Calu3 (cell line): ENCODE data around the gene INPP5F. TPM values are rescaled to one million over a fixed set of nuclear protein-coding genes. Genes with fewer than 3 reads are reported as not detected.

ENCODE experiments used
- BruUV-seq: library from RNA; stranded (reverse); fragments of 400-500 nt; replicated peaks from 2 replicates; lab custom pipeline; 2021; lab: Mats Ljungman, UMichigan
- CTCF ChIA-PET: fragments of 300-600 bp; sonication (Branson Sonifier 250); formaldehyde crosslinking; loops from one replicate; lab custom pipeline; 2022; ENCODE audit warnings: antibody characterized with exemption; lab: Charles Lee
- DNase-seq: peaks from one replicate; pipeline ENCODE4 v3.0.0; 2022
- H3K27ac Mint-ChIP-seq: one replicate; pipeline ENCODE4 v1.8.0; 2022; ENCODE audit warnings: mixed read lengths; ENCODE audit not compliant: unreplicated experiment
- H3K27me3 Mint-ChIP-seq: one replicate; pipeline ENCODE4 v1.8.0; 2022; ENCODE audit warnings: mixed read lengths; ENCODE audit not compliant: unreplicated experiment
- H3K36me3 Mint-ChIP-seq: one replicate; pipeline ENCODE4 v1.8.0; 2022; ENCODE audit warnings: mild to moderate bottlenecking, moderate library complexity, mixed read lengths; ENCODE audit not compliant: insufficient read depth, unreplicated experiment
- H3K4me1 Mint-ChIP-seq: one replicate; pipeline ENCODE4 v1.8.0; 2022; ENCODE audit warnings: mild to moderate bottlenecking, low read depth, mixed read lengths; ENCODE audit not compliant: unreplicated experiment
- H3K4me3 Mint-ChIP-seq: one replicate; pipeline ENCODE4 v1.8.0; 2022; ENCODE audit warnings: mild to moderate bottlenecking, low read depth, moderate library complexity, mixed read lengths; ENCODE audit not compliant: unreplicated experiment
- H3K9me3 Mint-ChIP-seq: one replicate; pipeline ENCODE4 v1.8.0; 2022; ENCODE audit warnings: low read depth, mixed read lengths; ENCODE audit not compliant: unreplicated experiment
- CTCF ChIP-seq: fragments of 200-600 bp; IDR thresholded peaks from one replicate; pipeline ENCODE4 v1.8.0; 2022; ENCODE audit warnings: antibody characterized with exemption; ENCODE audit not compliant: unreplicated experiment
- intact Hi-C: fragments of 100-400 bp; cut with micrococcal nuclease; formaldehyde crosslinking; loops from one replicate; pipeline ENCODE4 v1.10.0; 2022; ENCODE audit not compliant: unreplicated experiment
- total RNA-seq: library from RNA; stranded (reverse); gene quantifications from 2 replicates; pipeline ENCODE4 v1.2.3, GENCODE V29; 2022

INPP5F gene
- total RNA-seq, 1 experiment from 2014 or later: 6.9 TPM

GRCh38 chr10:119728172-119728800 lies 2.4 kb downstream of the INPP5F start:
- Mint-ChIP-seq H3K4me1 (peaks cover 30% of the 10 kb centered on the region), H3K27me3 (no peaks in the 10 kb centered on the region), H3K27ac (no peak overlapping the region), H3K36me3 (peaks cover 16% of the 10 kb centered on the region), H3K9me3 (no peaks in the 10 kb centered on the region), H3K4me3 (no peak overlapping the region)
- CTCF ChIA-PET: interaction anchor here (1.1 kb wide), 1 partner anchor 27 kb away, joined by 4 read pairs; no protein-coding TSS in a partner anchor
- DNase-seq: no peak
- intact Hi-C loops: loop anchor here (5.0 kb wide), 1 partner anchor 121 kb away; no protein-coding TSS in a partner anchor
- TF ChIP-seq CTCF: no peak
- no TSS peak for BruUV-seq

GRCh38 chr10:119734396-119735332 lies 8.8 kb downstream of the INPP5F start:
- Mint-ChIP-seq H3K9me3 (no peaks in the 10 kb centered on the region), H3K36me3 (no peaks in the 10 kb centered on the region), H3K27ac (no peak overlapping the region), H3K27me3 (no peaks in the 10 kb centered on the region), H3K4me3 (no peak overlapping the region), H3K4me1 (peaks cover 28% of the 10 kb centered on the region)
- intact Hi-C loops: loop anchor here (5.0 kb wide), 1 partner anchor 47 kb away; no protein-coding TSS in a partner anchor
- TF ChIP-seq CTCF: no peak
- CTCF ChIA-PET: interaction anchor here (0.7 kb wide), 1 partner anchor 35 kb away, joined by 3 read pairs; no protein-coding TSS in a partner anchor
- no TSS peak for BruUV-seq
- no peak for DNase-seq

DNA sequence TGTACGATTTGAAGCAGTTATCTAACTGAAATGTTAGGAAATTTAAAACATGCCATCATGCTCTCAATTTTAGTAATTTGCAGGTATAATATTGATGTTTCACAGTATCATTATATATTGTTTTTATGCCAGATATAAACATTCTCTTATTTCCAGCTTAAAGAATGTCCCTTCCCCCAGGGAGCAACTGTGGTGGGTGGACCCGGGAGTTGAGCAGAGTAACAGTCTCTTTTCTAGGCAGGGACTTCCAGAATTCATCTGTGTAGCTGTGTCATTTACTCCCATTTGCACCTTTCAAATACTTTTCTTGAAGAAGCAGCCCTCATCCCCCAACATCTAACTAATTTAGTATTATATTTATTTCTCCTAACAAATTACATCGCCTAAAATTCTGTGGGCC lies 9.6 kb downstream of the INPP5F start:
- no peak for TF ChIP-seq CTCF
- intact Hi-C loops: loop anchor here (5.0 kb wide), 1 partner anchor 48 kb away; no protein-coding TSS in a partner anchor
- no TSS peak for BruUV-seq
- Mint-ChIP-seq H3K27me3 (no peaks in the 10 kb centered on the region), H3K27ac (no peak overlapping the region), H3K36me3 (no peaks in the 10 kb centered on the region), H3K4me3 (no peak overlapping the region), H3K4me1 (peaks cover 28% of the 10 kb centered on the region), H3K9me3 (no peaks in the 10 kb centered on the region)
- CTCF ChIA-PET: no interaction called here
- no peak for DNase-seq

DNA sequence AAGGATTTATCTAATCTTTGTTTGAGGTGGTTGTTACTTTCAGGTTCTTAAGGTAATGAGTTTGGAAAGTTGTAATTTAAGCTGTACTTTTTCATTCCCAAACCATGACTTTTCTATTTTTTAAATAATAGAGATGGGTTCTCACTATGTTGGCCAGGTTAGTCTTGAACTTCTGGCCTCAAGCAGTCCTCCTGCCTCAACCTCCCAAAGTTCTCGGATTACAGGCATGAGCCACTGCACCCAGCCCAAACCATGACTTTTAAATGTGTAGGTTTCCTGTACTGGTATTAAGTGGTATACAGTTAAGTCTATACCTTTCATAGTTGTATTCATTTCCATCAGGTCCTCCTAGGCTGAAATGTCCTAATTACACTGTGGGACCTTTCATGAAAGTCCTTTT lies 10.4 kb downstream of the INPP5F start:
- TF ChIP-seq CTCF: no peak
- BruUV-seq: no TSS peak
- H3K4me3 Mint-ChIP-seq: no peak overlapping the region
- DNase-seq: no peak
- intact Hi-C loops: loop anchor here (5.0 kb wide), 1 partner anchor 49 kb away; no protein-coding TSS in a partner anchor
- H3K4me1 Mint-ChIP-seq: peaks cover 28% of the 10 kb centered on the region
- H3K36me3 Mint-ChIP-seq: no peaks in the 10 kb centered on the region
- H3K9me3 Mint-ChIP-seq: no peaks in the 10 kb centered on the region
- CTCF ChIA-PET: no interaction called here
- H3K27me3 Mint-ChIP-seq: no peaks in the 10 kb centered on the region
- no peak overlapping the region for H3K27ac Mint-ChIP-seq
